ENCODE results near the gene BORCS6.

Gene BORCS6

GRCh38 chr17:8210761-8211458 lies 20.9 kb upstream of the BORCS6 start:
- no peak for DNase-seq (ENCODE audit: low read depth)

GRCh38 chr17:8209907-8210760 lies 20.2 kb upstream of the BORCS6 start, which contains the start of gene AURKB:
TSS of gene AURKB (minus strand) at chr17:8210575. CDS start at chr17:8210224, 351 bp downstream.
- peak; percentile 82 for DNase-seq (ENCODE audit: low read depth)

- DNase-seq (ENCODE audit: low read depth), result no peak
Observed at GRCh38 chr17:8206536-8206935, 16.6 kb upstream of the BORCS6 start.

GRCh38 chr17:8204761-8205555 lies 15.0 kb upstream of the BORCS6 start:
- DNase-seq (ENCODE audit: low read depth), result no peak

- DNase-seq (ENCODE audit: low read depth), result peak; percentile 13
Observed at GRCh38 chr17:8192070-8192815, 2.3 kb upstream of the BORCS6 start.

GRCh38 chr17:8190506-8190905 lies 526 bp upstream of the BORCS6 start:
- no peak for DNase-seq (ENCODE audit: low read depth)

GRCh38 chr17:8189041-8189710 lies 804 bp downstream of the BORCS6 start:
- no peak for DNase-seq (ENCODE audit: low read depth)

- DNase-seq (ENCODE audit: low read depth), result no peak
Observed at GRCh38 chr17:8188263-8188839, 1.6 kb downstream of the BORCS6 start.

- DNase-seq (ENCODE audit: low read depth), result peak; percentile 80
Observed at GRCh38 chr17:8187517-8188262, 2.3 kb downstream of the BORCS6 start.

GRCh38 chr17:8186787-8187516 lies 3.0 kb downstream of the BORCS6 start:
- DNase-seq (ENCODE audit: low read depth), result peak; percentile 87

- DNase-seq (ENCODE audit: low read depth), result no peak
Observed at GRCh38 chr17:8186446-8186786, 3.6 kb downstream of the BORCS6 start.

- peak; percentile 88 for DNase-seq (ENCODE audit: low read depth)
Observed at GRCh38 chr17:8185582-8186445, 4.2 kb downstream of the BORCS6 start.

- DNase-seq (ENCODE audit: low read depth), result no peak
Observed at GRCh38 chr17:8176998-8177731, 12.8 kb downstream of the BORCS6 start.

- peak; percentile 77 for DNase-seq (ENCODE audit: low read depth)
Observed at GRCh38 chr17:8176197-8176940, 13.6 kb downstream of the BORCS6 start, which contains the start of gene TMEM107. TSS of gene TMEM107 (minus strand) at chr17:8176380. CDS start at chr17:8176286, 94 bp downstream.

GRCh38 chr17:8175795-8176196 lies 14.2 kb downstream of the BORCS6 start:
- no peak for DNase-seq (ENCODE audit: low read depth)

- DNase-seq (ENCODE audit: low read depth), result no peak
Observed at GRCh38 chr17:8173871-8174322, 16.1 kb downstream of the BORCS6 start.

Data from stimulated activated CD8-positive, alpha-beta memory T cell treated with anti-CD3 and anti-CD28 coated beads, Interleukin-4, amount 100 ng/mL, for 24 hours (primary cell).